Keratinocyte (primary cell): ENCODE measurements around the gene DST. TPM values are rescaled to one million over a fixed set of nuclear protein-coding genes. Genes with fewer than 3 reads are reported as not detected.
A peak's percentile ranks its signal among the peaks of the same experiment; 100 is the strongest.

ENCODE experiments used
- DNase-seq: peaks from one replicate; pipeline ENCODE4 v3.0.0-alpha.2; 2011; ENCODE audit warnings: low read depth, missing footprints, low spot score
- FAIRE-seq: peaks from 2 replicates; lab custom pipeline; 2011; peaks lifted over from hg19 to GRCh38; lab: Jason Lieb, UNC
- H2AFZ ChIP-seq: 2 replicates; pipeline ENCODE4 v1.6.0; 2012; ENCODE audit warnings: low read length, control low read depth, inconsistent platforms; ENCODE audit not compliant: control insufficient read depth
- H3K27ac ChIP-seq: 2 replicates; pipeline ENCODE4 v1.5.1; 2011; ENCODE audit warnings: low read length; ENCODE audit not compliant: control insufficient read depth, insufficient read depth
- H3K27me3 ChIP-seq: 3 replicates; pipeline ENCODE4 v1.6.0; 2011; ENCODE audit warnings: low read length; ENCODE audit not compliant: control insufficient read depth, insufficient read depth; ENCODE audit errors: extremely low read depth
- H3K36me3 ChIP-seq, 2 experiments: 2 replicates in 1 of 2; 3 replicates in 1 of 2; pipeline ENCODE4 v1.5.1; 2011; ENCODE audit warnings: low read length in 2 of 2, mild to moderate bottlenecking in 1 of 2; ENCODE audit not compliant: control insufficient read depth in 2 of 2, insufficient read depth in 2 of 2; ENCODE audit errors: extremely low read depth in 1 of 2
- H3K4me1 ChIP-seq: 3 replicates; pipeline ENCODE4 v1.5.1; 2011; ENCODE audit warnings: low read length; ENCODE audit not compliant: control insufficient read depth, insufficient read depth; ENCODE audit errors: extremely low read depth
- H3K4me2 ChIP-seq: 3 replicates; pipeline ENCODE4 v1.6.0; 2011; ENCODE audit warnings: low read depth, low read length; ENCODE audit not compliant: control insufficient read depth, insufficient read depth; ENCODE audit errors: extremely low read depth
- H3K4me3 ChIP-seq, 3 experiments: fragments of 200-600 bp in 1 of 3; sonication (generic) in 1 of 3; 2 replicates in 2 of 3; 3 replicates in 1 of 3; pipeline ENCODE4 v1.5.1; 2011 to 2016; ENCODE audit warnings: low read length in 3 of 3, mild to moderate bottlenecking in 3 of 3, control low read depth in 2 of 3, inconsistent platforms in 1 of 3, low read depth in 1 of 3, mixed read lengths in 1 of 3, mixed run types in 1 of 3, moderate library complexity in 1 of 3; ENCODE audit not compliant: control insufficient read depth in 2 of 3, insufficient read depth in 2 of 3; ENCODE audit errors: extremely low read depth in 1 of 3
- H3K79me2 ChIP-seq: 2 replicates; pipeline ENCODE4 v1.6.0; 2012; ENCODE audit warnings: low read length; ENCODE audit not compliant: control insufficient read depth, insufficient read depth
- H3K9ac ChIP-seq: 3 replicates; pipeline ENCODE4 v1.6.0; 2011; ENCODE audit warnings: low read length; ENCODE audit not compliant: control insufficient read depth, insufficient read depth; ENCODE audit errors: extremely low read depth
- H3K9me1 ChIP-seq: 3 replicates; pipeline ENCODE4 v1.6.0; 2011; ENCODE audit warnings: low read length; ENCODE audit not compliant: control insufficient read depth, insufficient read depth; ENCODE audit errors: extremely low read depth
- H3K9me3 ChIP-seq: 2 replicates; pipeline ENCODE4 v1.5.1; 2012; ENCODE audit warnings: low read depth, low read length; ENCODE audit not compliant: control insufficient read depth
- H4K20me1 ChIP-seq: 3 replicates; pipeline ENCODE4 v1.6.0; 2011; ENCODE audit warnings: low read length; ENCODE audit not compliant: control insufficient read depth, insufficient read depth; ENCODE audit errors: extremely low read depth
- EZH2 ChIP-seq: IDR thresholded peaks from one replicate; pipeline ENCODE4 v1.6.1; 2012; ENCODE audit warnings: inconsistent platforms, mild to moderate bottlenecking, low read length, moderate library complexity
- dilution Hi-C: fragments of 300-500 bp; cut with MboI; formaldehyde crosslinking; loops from one replicate; pipeline ENCODE4 v1.7.0; 2020; ENCODE audit warnings: low sequenced_read_pairs; ENCODE audit not compliant: extremely low pct_ligation_motif_present
- polyA plus RNA-seq, 5 experiments: library from polyadenylated mRNA; depleted of rRNA in 3 of 5; stranded (reverse) in 3 of 5; stranded (forward) in 1 of 5; unstranded in 1 of 5; fragments of >200 nt; gene quantifications; 1 replicate in 1 of 5; 2 replicates in 3 of 5; 3 replicates in 1 of 5; pipeline versions ENCODE4 v1.2.1 to v1.2.3, GENCODE V29; 2011 to 2012; ENCODE audit warnings: missing spikeins in 2 of 5, low read depth in 1 of 5, low replicate concordance in 1 of 5
- TF ChIP-seq, protein P1 (sequence below), 3 experiments: IDR thresholded peaks in 1 of 3; conservative IDR thresholded peaks in 1 of 3; optimal IDR thresholded peaks in 1 of 3; 2 replicates in 2 of 3; 3 replicates in 1 of 3; pipeline versions ENCODE3 to v1.5.1; 2011; ENCODE audit warnings: low read length in 3 of 3, mild to moderate bottlenecking in 3 of 3, moderate library complexity in 2 of 3, control low read depth in 1 of 3, inconsistent platforms in 1 of 3; ENCODE audit not compliant: insufficient read depth in 2 of 3; ENCODE audit errors: extremely low read depth in 1 of 3

DST gene
- polyA plus RNA-seq, 1 donor (not counting 4 experiments of a cell fraction or from before 2014, with no cell fraction given), result 455 TPM

DNA sequence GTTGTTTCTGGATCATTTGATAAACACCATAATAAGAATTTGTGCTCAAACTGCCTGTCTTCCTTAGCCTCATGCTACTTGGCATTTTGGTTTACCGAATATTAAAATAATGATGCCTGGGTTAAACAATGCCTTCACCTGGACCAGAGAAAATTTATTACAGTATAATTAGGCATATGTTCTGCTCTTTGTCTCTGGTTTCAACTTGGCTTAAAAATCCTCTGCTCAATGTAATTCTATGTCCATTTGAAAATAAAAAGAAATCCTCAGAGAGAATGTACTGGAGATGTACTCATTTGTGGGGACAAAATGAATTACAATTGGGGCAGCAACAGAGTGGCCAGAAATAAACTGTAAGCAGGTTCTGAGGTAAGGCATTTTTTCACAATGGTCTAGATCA is 95.0 kb downstream of the DST start:
- Histone ChIP-seq H2AFZ (no peak overlapping the region), H3K27ac (no peak overlapping the region), H3K4me2 (no peak overlapping the region), H4K20me1 (no peaks in the 10 kb centered on the region), H3K79me2 (peaks cover 22% of the 10 kb centered on the region), H3K4me3 (no peak overlapping the region), H3K36me3 (peaks cover 2 to 6% of the 10 kb centered on the region in 2 experiments), H3K9me3 (no peaks in the 10 kb centered on the region), H3K4me1 (peaks cover 5% of the 10 kb centered on the region), H3K9ac (no peak overlapping the region), H3K9me1 (no peaks in the 10 kb centered on the region), H3K27me3 (no peaks in the 10 kb centered on the region)
- TF ChIP-seq, protein P1, sequence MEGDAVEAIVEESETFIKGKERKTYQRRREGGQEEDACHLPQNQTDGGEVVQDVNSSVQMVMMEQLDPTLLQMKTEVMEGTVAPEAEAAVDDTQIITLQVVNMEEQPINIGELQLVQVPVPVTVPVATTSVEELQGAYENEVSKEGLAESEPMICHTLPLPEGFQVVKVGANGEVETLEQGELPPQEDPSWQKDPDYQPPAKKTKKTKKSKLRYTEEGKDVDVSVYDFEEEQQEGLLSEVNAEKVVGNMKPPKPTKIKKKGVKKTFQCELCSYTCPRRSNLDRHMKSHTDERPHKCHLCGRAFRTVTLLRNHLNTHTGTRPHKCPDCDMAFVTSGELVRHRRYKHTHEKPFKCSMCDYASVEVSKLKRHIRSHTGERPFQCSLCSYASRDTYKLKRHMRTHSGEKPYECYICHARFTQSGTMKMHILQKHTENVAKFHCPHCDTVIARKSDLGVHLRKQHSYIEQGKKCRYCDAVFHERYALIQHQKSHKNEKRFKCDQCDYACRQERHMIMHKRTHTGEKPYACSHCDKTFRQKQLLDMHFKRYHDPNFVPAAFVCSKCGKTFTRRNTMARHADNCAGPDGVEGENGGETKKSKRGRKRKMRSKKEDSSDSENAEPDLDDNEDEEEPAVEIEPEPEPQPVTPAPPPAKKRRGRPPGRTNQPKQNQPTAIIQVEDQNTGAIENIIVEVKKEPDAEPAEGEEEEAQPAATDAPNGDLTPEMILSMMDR (optimal IDR thresholded peaks at IDR 0.05 in 1 of 3, IDR thresholded peaks at IDR 0.05 in 1 of 3, conservative IDR thresholded peaks at IDR 0.05 in 1 of 3; ENCODE audit: extremely low read depth in 1 of 3, insufficient read depth in 2 of 3, low read length in 3 of 3), result no peak
- TF ChIP-seq EZH2, result no peak
- no peak for FAIRE-seq
- dilution Hi-C loops, result no loop called here
- no peak for DNase-seq

DNA sequence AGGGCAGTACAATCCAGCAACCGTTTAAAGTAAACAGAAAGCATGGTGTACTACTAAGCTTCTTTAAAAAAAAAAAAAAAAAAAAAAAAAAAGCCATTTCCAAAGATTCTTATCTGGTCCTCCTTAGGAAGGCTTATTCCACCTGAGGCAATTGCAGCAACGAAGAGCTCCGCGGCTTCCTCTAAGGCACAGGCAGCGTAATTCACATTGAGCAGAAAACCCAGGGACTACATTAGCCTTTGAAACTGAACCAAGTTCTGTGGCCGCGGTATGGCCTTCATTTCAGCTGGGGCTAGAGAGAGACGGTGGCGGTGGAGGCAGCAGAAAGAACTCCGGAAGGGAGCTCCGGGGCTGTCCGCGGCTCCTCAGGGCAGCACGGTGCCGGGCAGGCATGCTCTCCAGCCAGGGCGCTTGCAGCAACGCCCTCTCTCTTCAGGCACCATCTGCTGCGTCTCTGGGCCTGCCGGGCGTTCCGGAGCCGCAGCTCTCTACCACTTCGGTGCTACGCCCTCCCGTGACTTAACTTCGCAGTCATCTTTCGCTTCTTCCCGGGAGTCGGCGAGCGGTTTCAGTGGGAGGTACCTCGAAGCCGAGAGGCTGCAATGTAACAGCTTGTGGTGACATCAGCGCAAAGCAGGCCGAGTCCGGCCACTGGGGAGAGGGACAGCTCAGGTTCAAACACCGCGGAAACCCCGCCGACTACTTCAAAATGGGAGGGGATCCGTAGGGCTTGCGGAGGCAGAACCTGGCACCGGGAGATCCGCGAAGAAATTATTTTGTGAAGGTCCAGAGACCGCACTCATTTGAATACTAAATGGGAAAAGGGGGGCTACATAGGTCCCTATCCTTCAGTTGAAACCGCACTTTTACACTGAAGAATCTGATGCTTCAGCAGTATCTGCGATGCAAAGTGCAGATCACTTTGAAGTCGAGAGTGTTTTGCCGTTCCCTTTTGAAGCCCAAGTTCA is 100.0 kb downstream of the DST start:
- Histone ChIP-seq H3K27ac (peak overlapping the region; percentile 97), H3K4me1 (peaks cover 38% of the 10 kb centered on the region), H3K9me1 (no peaks in the 10 kb centered on the region), H3K27me3 (no peaks in the 10 kb centered on the region), H3K36me3 (peaks cover 0 to 3% of the 10 kb centered on the region in 2 experiments), H3K9ac (peak overlapping the region; percentile 96), H4K20me1 (no peaks in the 10 kb centered on the region), H2AFZ (peak overlapping the region; percentile 91), H3K79me2 (peaks cover 46% of the 10 kb centered on the region), H3K4me2 (peak overlapping the region; percentile 99), H3K9me3 (no peaks in the 10 kb centered on the region), H3K4me3 (peak overlapping the region; percentile 49 to 81 (median 69))
- FAIRE-seq (peak; percentile 90), DNase-seq (peak; percentile 62)
- TF ChIP-seq, protein P1 (optimal IDR thresholded peaks at IDR 0.05 in 1 of 3, IDR thresholded peaks at IDR 0.05 in 1 of 3, conservative IDR thresholded peaks at IDR 0.05 in 1 of 3; ENCODE audit: extremely low read depth in 1 of 3, insufficient read depth in 2 of 3, low read length in 3 of 3), result peak in 2 of 3 experiments; percentile 38 to 48
- TF ChIP-seq EZH2, result no peak
- dilution Hi-C loops, result no loop called here
